Glutamatergic neuron (in vitro differentiated cells): ENCODE data around the gene MALT1. TPM values are rescaled to one million over a fixed set of nuclear protein-coding genes. Genes with fewer than 3 reads are reported as not detected.

Source experiments
- DNase-seq: peaks from one replicate; pipeline ENCODE4 v3.0.0; 2022
- H3K27ac Mint-ChIP-seq: one replicate; pipeline ENCODE4 v1.8.0; 2020; ENCODE audit warnings: mild to moderate bottlenecking, mixed read lengths, inconsistent platforms; ENCODE audit not compliant: unreplicated experiment
- H3K27me3 Mint-ChIP-seq: one replicate; pipeline ENCODE4 v1.8.0; 2020; ENCODE audit warnings: mild to moderate bottlenecking, moderate library complexity, mixed read lengths, inconsistent platforms; ENCODE audit not compliant: unreplicated experiment
- H3K36me3 Mint-ChIP-seq: one replicate; pipeline ENCODE4 v1.8.0; 2020; ENCODE audit warnings: mild to moderate bottlenecking, mixed read lengths, inconsistent platforms; ENCODE audit not compliant: unreplicated experiment
- H3K4me1 Mint-ChIP-seq: one replicate; pipeline ENCODE4 v1.8.0; 2020; ENCODE audit warnings: mild to moderate bottlenecking, low read depth, mixed read lengths, inconsistent platforms; ENCODE audit not compliant: unreplicated experiment
- H3K4me3 Mint-ChIP-seq: one replicate; pipeline ENCODE4 v1.8.0; 2020; ENCODE audit warnings: mild to moderate bottlenecking, mixed read lengths, inconsistent platforms; ENCODE audit not compliant: unreplicated experiment
- H3K9me3 Mint-ChIP-seq: one replicate; pipeline ENCODE4 v1.8.0; 2020; ENCODE audit warnings: mild to moderate bottlenecking, moderate library complexity, mixed read lengths, inconsistent platforms; ENCODE audit not compliant: unreplicated experiment
- total RNA-seq: library from RNA; stranded (reverse); fragmentation: NEBNext Ultra II Directional; extraction: Animal tissue kit (Norgen Biotek cat#: 25700); gene quantifications from one replicate; pipeline ENCODE4 v1.2.1, GENCODE V29; 2021; ENCODE audit not compliant: unreplicated experiment
- TF ChIP-seq, protein P1 (sequence below): fragments of 200-600 bp; sonication (generic); IDR thresholded peaks from one replicate; pipeline ENCODE4 v1.5.0; 2021; ENCODE audit not compliant: partially characterized antibody, unreplicated experiment

MALT1 gene
- total RNA-seq, 1 donor from 2014 or later, result 8.5 TPM

DNA sequence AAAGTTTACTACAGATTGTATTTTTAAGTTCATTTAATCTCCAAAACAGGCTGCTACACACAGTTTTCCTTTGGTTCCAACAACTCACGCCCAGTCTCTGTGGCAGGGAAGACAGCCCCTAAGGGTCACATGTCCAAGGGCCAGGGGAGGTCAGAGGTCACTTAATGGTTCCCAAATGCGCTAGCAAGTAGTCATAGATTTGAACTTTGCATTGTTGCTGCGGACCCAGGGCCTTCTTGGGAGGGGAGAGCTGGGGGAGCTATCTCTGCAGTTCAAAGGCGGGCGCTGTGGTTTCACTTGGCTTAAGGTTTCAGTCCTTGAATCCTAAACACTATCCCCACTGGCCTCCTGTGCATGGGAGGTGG, 118.6 kb downstream of the MALT1 start:
- H3K36me3 Mint-ChIP-seq, result no peaks in the 10 kb centered on the region
- no peak overlapping the region for H3K27ac Mint-ChIP-seq
- H3K4me3 Mint-ChIP-seq, result no peak overlapping the region
- peaks cover 4% of the 10 kb centered on the region for H3K9me3 Mint-ChIP-seq
- DNase-seq, result no peak
- H3K4me1 Mint-ChIP-seq, result peaks cover 15% of the 10 kb centered on the region
- TF ChIP-seq, protein P1, sequence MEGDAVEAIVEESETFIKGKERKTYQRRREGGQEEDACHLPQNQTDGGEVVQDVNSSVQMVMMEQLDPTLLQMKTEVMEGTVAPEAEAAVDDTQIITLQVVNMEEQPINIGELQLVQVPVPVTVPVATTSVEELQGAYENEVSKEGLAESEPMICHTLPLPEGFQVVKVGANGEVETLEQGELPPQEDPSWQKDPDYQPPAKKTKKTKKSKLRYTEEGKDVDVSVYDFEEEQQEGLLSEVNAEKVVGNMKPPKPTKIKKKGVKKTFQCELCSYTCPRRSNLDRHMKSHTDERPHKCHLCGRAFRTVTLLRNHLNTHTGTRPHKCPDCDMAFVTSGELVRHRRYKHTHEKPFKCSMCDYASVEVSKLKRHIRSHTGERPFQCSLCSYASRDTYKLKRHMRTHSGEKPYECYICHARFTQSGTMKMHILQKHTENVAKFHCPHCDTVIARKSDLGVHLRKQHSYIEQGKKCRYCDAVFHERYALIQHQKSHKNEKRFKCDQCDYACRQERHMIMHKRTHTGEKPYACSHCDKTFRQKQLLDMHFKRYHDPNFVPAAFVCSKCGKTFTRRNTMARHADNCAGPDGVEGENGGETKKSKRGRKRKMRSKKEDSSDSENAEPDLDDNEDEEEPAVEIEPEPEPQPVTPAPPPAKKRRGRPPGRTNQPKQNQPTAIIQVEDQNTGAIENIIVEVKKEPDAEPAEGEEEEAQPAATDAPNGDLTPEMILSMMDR, result no peak
- H3K27me3 Mint-ChIP-seq, result no peaks in the 10 kb centered on the region

DNA sequence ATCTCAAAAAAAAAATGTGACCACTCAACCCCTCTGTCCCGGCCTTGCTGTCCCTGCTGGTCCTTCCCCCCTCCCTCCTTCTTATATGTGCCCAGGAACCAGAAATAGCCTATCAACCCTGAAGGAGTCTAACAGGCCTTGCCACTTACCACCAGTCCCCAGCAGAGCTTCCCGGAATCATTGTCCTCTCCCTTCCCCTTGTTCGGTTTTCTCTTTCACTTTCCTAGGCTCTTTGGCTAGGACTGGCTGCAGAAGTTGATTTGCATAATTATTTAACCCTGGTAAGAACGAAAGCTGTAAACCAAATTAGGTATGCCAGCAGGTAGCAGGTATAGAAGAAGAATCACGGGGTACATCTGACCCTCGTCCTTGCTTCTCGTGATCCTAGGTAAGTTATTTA, 120.8 kb downstream of the MALT1 start:
- Mint-ChIP-seq H3K36me3 (no peaks in the 10 kb centered on the region), H3K27ac (no peak overlapping the region), H3K4me3 (no peak overlapping the region), H3K9me3 (peaks cover 4% of the 10 kb centered on the region), H3K4me1 (peaks cover 7% of the 10 kb centered on the region), H3K27me3 (peaks cover 2% of the 10 kb centered on the region)
- TF ChIP-seq, protein P1, result no peak
- no peak for DNase-seq

DNA sequence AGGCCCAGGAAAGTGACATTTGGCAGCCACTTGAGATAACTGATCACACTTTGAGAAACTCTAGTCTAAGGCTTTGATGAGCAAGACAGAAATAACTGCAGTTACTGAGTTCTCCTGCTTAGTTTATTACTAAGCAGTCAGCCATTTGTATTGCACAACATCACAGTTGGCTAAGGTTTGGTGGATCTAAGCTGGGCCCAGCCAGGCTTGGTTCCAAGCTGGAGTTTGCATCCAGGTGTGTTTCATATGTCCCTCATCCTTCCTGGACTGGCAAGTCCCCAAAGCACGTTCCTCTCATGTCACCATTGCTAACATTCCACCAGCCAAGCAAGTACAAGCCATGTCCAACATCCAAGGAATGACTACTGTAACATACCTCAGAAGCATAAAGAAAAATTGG, 122.1 kb downstream of the MALT1 start:
- Mint-ChIP-seq H3K36me3 (no peaks in the 10 kb centered on the region), H3K27ac (no peak overlapping the region), H3K4me1 (peaks cover 3% of the 10 kb centered on the region), H3K4me3 (no peak overlapping the region), H3K27me3 (peaks cover 2% of the 10 kb centered on the region), H3K9me3 (peaks cover 2% of the 10 kb centered on the region)
- TF ChIP-seq, protein P1, result no peak
- no peak for DNase-seq

DNA sequence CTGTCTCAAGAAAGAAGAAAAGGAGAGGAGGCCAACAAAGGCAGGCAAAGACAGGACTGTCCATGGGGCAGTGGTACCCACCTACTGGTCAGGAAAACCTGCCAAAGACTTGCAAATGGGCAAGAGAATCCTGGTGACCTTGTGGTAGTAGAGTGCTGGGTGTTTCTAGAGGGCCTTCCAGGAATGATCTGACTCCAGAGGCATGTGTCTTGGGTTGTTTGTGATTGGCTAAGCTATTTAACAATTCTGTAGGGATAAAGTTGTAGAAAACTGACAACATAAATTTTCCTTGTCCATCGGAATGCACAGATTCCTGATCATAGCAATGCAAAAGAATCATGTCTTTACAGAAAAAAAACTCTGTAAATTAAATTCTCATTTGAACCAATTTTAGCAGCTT, 125.0 kb downstream of the MALT1 start:
- TF ChIP-seq, protein P1, result no peak
- Mint-ChIP-seq H3K27ac (no peak overlapping the region), H3K4me3 (no peak overlapping the region), H3K36me3 (no peaks in the 10 kb centered on the region), H3K4me1 (no peaks in the 10 kb centered on the region), H3K9me3 (peaks cover 1% of the 10 kb centered on the region), H3K27me3 (peaks cover 2% of the 10 kb centered on the region)
- no peak for DNase-seq

DNA sequence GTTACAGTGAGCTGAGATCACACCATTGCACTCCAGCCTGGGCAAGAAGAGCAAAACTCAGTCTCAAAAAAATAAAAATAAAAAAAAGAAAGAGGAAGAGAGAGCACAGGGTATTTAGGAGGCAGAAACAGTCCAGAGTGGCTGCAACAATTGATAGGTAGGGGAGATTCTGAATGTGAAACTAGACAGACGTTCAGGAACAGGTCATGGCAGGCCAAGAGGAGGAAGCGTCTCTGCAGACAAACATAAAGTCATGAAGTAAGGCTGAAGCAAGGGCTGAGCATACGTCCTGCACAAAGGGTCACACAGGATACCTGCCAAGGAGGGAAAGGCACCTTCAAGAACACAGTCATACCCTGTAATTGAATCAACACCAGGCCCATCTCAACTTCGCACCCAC, 129.3 kb downstream of the MALT1 start:
- no peak overlapping the region for H3K4me3 Mint-ChIP-seq
- no peaks in the 10 kb centered on the region for H3K27me3 Mint-ChIP-seq
- TF ChIP-seq, protein P1, result no peak
- H3K27ac Mint-ChIP-seq, result no peak overlapping the region
- H3K4me1 Mint-ChIP-seq, result no peaks in the 10 kb centered on the region
- no peak for DNase-seq
- H3K9me3 Mint-ChIP-seq, result no peaks in the 10 kb centered on the region
- H3K36me3 Mint-ChIP-seq, result no peaks in the 10 kb centered on the region
